ENCODE results near the gene PBX3. TPM values are rescaled to one million over a fixed set of nuclear protein-coding genes. Genes with fewer than 3 reads are reported as not detected.
A peak's percentile ranks its signal among the peaks of the same experiment; 100 is the strongest.

PBX3 gene
- total and polyA plus RNA-seq, 10 of the 15 experiments (the other 5 are each of a cell fraction or from before 2014, with no cell fraction given): 6.7 to 146 (median 22.2) TPM

DNA sequence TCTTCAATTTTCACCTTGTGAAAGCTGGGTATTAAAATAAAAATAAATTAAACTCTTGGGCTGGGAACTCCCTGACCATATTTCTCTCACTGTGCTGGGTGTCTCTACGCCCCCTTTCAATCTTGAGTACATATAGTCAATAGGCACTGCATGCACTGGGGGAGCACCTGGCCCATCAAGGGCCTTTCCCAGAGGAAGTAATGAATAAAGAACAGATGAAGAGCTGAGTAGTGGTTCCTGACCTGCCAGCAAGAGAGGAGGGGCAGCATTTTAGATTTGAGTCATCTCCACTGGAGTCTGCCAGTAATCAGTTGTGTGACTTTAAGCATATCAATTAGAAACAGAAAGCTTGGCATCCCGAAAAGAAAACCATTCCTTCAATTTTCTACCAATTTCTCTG lies 46.4 kb upstream of the PBX3 start:
- Histone ChIP-seq H3K9ac (ENCODE audit: control insufficient read depth, insufficient read depth, low read length) (peak overlapping the region; percentile 46), H2AFZ (ENCODE audit: control insufficient read depth, low read depth, low read length) (no peak overlapping the region), H3K27ac (ENCODE audit: control insufficient read depth, insufficient read depth) (peak overlapping the region; percentile 68), H3K4me3 (peak overlapping the region; percentile 46; the same call in 1 of the 2 replicates), H3K4me1 (ENCODE audit: control insufficient read depth, insufficient read depth, low read length) (peaks cover 22% of the 10 kb centered on the region), H3K9me3 (replicated peaks; ENCODE audit: control insufficient read depth, insufficient read depth, low read length) (no peaks in the 10 kb centered on the region), H3K27me3 (replicated peaks in 1 of 2; ENCODE audit: control insufficient read depth in 2 of 2, insufficient read depth in 2 of 2, low read length in 1 of 2) (no peaks in the 10 kb centered on the region), H3K4me2 (ENCODE audit: control insufficient read depth, insufficient read depth) (peak overlapping the region; percentile 73), H4K20me1 (ENCODE audit: control insufficient read depth, insufficient read depth) (no peaks in the 10 kb centered on the region), H3K36me3 (ENCODE audit: control insufficient read depth in 2 of 2, insufficient read depth in 2 of 2, low read length in 1 of 2) (no peaks in the 10 kb centered on the region), H3K79me2 (ENCODE audit: control insufficient read depth, insufficient read depth, low read length) (peaks cover 94% of the 10 kb centered on the region)
- intact Hi-C loops (cut with micrococcal nuclease; ENCODE audit: unreplicated experiment) (loop anchor here (1.0 to 5.0 kb wide), 3 partner anchors 50 to 138 kb away; no protein-coding TSS in a partner anchor), in situ Hi-C loops (cut with MboI) (no loop called here)
- POLR2A ChIA-PET: interaction anchor here (1.1 to 7.8 kb wide), 3 partner anchors 52 to 68 kb away, joined by 5 to 105 read pairs (median 7); no protein-coding TSS in a partner anchor
- RAD21 ChIA-PET (ENCODE audit: unreplicated experiment): interaction anchor here (0.6 to 10.4 kb wide), 13 partner anchors 20 to 171 kb away, joined by 3 to 151 read pairs (median 3); no protein-coding TSS in a partner anchor
- CTCF ChIA-PET: interaction anchor here (0.8 to 2.3 kb wide), 5 partner anchors 50 to 142 kb away, joined by 3 to 9 read pairs (median 5); no protein-coding TSS in a partner anchor
- SMC1A ChIA-PET (ENCODE audit: uncharacterized antibody, unreplicated experiment): interaction anchor here (0.9 to 11.7 kb wide), 9 partner anchors 18 to 142 kb away, joined by 3 to 185 read pairs (median 4); no protein-coding TSS in a partner anchor
- BruUV-seq (replicated peaks): no TSS peak
- peak; percentile 89 for ATAC-seq
- WGBS (ENCODE audit: insufficient coverage, insufficient replicate concordance, low lambda C conversion rate, missing lambda C conversion rate): 0% methylated on average over 2 of the region's 2 CpGs
- peak; percentile 84 for DNase-seq (ENCODE audit: low read depth, low spot score)
- FAIRE-seq: peak; percentile 74
- peak; percentile 45 for TF ChIP-seq SP1 (IDR thresholded peaks at IDR 0.05; ENCODE audit: low read depth, low read length)
- peak; percentile 45; the same call in 1 of the 2 replicates for TF ChIP-seq CREB1 (IDR thresholded peaks at IDR 0.05; ENCODE audit: low read depth)
- TF ChIP-seq RAD21 (IDR thresholded peaks at IDR 0.05; ENCODE audit: insufficient read depth, low read depth, low read length): no peak; the same call in 1 of the 2 replicates
- TF ChIP-seq DPF2 (IDR thresholded peaks at IDR 0.05): peak; percentile 90; the same call in 1 of the 2 replicates
- peak; percentile 94 for TF ChIP-seq ZNF24 (IDR thresholded peaks at IDR 0.05)
- TF ChIP-seq BMI1 (IDR thresholded peaks at IDR 0.05; ENCODE audit: borderline replicate concordance): peak; percentile 73
- TF ChIP-seq NFIC (IDR thresholded peaks at IDR 0.05; ENCODE audit: low read depth, low read length): peak; percentile 97
- peak in 1 of 2 experiments; percentile 82; a peak in 2 of 4 replicates for TF ChIP-seq ETV6 (conservative IDR thresholded peaks at IDR 0.05 in 1 of 2, IDR thresholded peaks at IDR 0.05 in 1 of 2; ENCODE audit: borderline replicate concordance in 1 of 2, low read depth in 1 of 2)
- TF ChIP-seq GABPA (IDR thresholded peaks at IDR 0.05; ENCODE audit: low read depth): peak; percentile 53; the same call in 1 of the 2 replicates
- no peak for TF ChIP-seq TAF1 (IDR thresholded peaks at IDR 0.05; ENCODE audit: borderline replicate concordance, low read depth, low read length)
- TF ChIP-seq NFYB (IDR thresholded peaks at IDR 0.05; ENCODE audit: insufficient read depth, low read depth, low read length): no peak
- TF ChIP-seq GATAD2B (conservative IDR thresholded peaks at IDR 0.05; ENCODE audit: low read depth): peak; percentile 49
- peak; percentile 95 to 97 for TF ChIP-seq IKZF2 (IDR thresholded peaks at IDR 0.05)
- peak; percentile 68; the same call in 1 of the 2 replicates for TF ChIP-seq PML (IDR thresholded peaks at IDR 0.05; ENCODE audit: low read length)
- TF ChIP-seq TARDBP (IDR thresholded peaks at IDR 0.05; ENCODE audit: borderline replicate concordance): peak; percentile 58; the same call in 1 of the 2 replicates
- TF ChIP-seq CHD4 (IDR thresholded peaks at IDR 0.05): no peak
- TF ChIP-seq RELA (IDR thresholded peaks at IDR 0.05; ENCODE audit: borderline replicate concordance, partially characterized antibody): peak; percentile 92
- TF ChIP-seq KAT2A (conservative IDR thresholded peaks at IDR 0.05; ENCODE audit: control insufficient read depth, low read depth, low read length): no peak
- TF ChIP-seq, protein P1, sequence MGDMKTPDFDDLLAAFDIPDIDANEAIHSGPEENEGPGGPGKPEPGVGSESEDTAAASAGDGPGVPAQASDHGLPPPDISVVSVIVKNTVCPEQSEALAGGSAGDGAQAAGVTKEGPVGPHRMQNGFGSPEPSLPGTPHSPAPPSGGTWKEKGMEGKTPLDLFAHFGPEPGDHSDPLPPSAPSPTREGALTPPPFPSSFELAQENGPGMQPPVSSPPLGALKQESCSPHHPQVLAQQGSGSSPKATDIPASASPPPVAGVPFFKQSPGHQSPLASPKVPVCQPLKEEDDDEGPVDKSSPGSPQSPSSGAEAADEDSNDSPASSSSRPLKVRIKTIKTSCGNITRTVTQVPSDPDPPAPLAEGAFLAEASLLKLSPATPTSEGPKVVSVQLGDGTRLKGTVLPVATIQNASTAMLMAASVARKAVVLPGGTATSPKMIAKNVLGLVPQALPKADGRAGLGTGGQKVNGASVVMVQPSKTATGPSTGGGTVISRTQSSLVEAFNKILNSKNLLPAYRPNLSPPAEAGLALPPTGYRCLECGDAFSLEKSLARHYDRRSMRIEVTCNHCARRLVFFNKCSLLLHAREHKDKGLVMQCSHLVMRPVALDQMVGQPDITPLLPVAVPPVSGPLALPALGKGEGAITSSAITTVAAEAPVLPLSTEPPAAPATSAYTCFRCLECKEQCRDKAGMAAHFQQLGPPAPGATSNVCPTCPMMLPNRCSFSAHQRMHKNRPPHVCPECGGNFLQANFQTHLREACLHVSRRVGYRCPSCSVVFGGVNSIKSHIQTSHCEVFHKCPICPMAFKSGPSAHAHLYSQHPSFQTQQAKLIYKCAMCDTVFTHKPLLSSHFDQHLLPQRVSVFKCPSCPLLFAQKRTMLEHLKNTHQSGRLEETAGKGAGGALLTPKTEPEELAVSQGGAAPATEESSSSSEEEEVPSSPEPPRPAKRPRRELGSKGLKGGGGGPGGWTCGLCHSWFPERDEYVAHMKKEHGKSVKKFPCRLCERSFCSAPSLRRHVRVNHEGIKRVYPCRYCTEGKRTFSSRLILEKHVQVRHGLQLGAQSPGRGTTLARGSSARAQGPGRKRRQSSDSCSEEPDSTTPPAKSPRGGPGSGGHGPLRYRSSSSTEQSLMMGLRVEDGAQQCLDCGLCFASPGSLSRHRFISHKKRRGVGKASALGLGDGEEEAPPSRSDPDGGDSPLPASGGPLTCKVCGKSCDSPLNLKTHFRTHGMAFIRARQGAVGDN (IDR thresholded peaks at IDR 0.05): no peak; the same call in 1 of the 2 replicates
- TF ChIP-seq POLR2AphosphoS2 (IDR thresholded peaks at IDR 0.05; ENCODE audit: low read depth, low read length): no peak
- TF ChIP-seq CHD2 (IDR thresholded peaks at IDR 0.05; ENCODE audit: borderline replicate concordance, low read depth, low read length): peak; percentile 35; the same call in 1 of the 2 replicates
- TF ChIP-seq BACH1 (IDR thresholded peaks at IDR 0.05; ENCODE audit: borderline replicate concordance): peak; percentile 90; the same call in 1 of the 2 replicates
